ENCODE measurements around the gene TAGLN3.
"Not testable (repeated sequence)": the region's sequence is repeated elsewhere in the genome, so short reads cannot be mapped to it uniquely, and the experiment has no call there.

Gene TAGLN3

GRCh38 chr3:112011376-112011940 is 12.7 kb downstream of the TAGLN3 start:
- DNase-seq: no peak

GRCh38 chr3:112012205-112012992 is 13.7 kb downstream of the TAGLN3 start:
- no peak for DNase-seq

GRCh38 chr3:112013058-112013783 is 14.5 kb downstream of the TAGLN3 start:
- peak; percentile 37 for DNase-seq

- no peak for DNase-seq
These were observed 15.0 kb downstream of the TAGLN3 start for GRCh38 chr3:112013784-112014143.

- DNase-seq: no peak
These were observed 18.4 kb downstream of the TAGLN3 start for GRCh38 chr3:112017091-112017490.

- no peak for DNase-seq
These were observed 20.0 kb downstream of the TAGLN3 start for GRCh38 chr3:112018712-112019111.

- no peak for DNase-seq
These were observed 21.0 kb downstream of the TAGLN3 start for GRCh38 chr3:112019716-112020115.

GRCh38 chr3:112020674-112021085 is 22.0 kb downstream of the TAGLN3 start:
- no peak for DNase-seq

- DNase-seq: no peak
These were observed 28.4 kb downstream of the TAGLN3 start for GRCh38 chr3:112027142-112027541.

- DNase-seq: no peak
These were observed 29.1 kb downstream of the TAGLN3 start for GRCh38 chr3:112027826-112028225.

GRCh38 chr3:112030901-112031300 is 32.2 kb downstream of the TAGLN3 start:
- no peak for DNase-seq

- DNase-seq: no peak
These were observed 33.5 kb downstream of the TAGLN3 start for GRCh38 chr3:112032098-112032731.

- DNase-seq: no peak
These were observed 35.7 kb downstream of the TAGLN3 start, which contains the start of gene TMPRSS7 for GRCh38 chr3:112034436-112034835. TSS of gene TMPRSS7 (plus strand) at chr3:112034736. CDS start at chr3:112034846, 110 bp downstream.

- DNase-seq: no peak
These were observed 36.5 kb downstream of the TAGLN3 start for GRCh38 chr3:112035241-112035640.

GRCh38 chr3:112037194-112037593 is 38.5 kb downstream of the TAGLN3 start:
- not testable (repeated sequence) for DNase-seq

GRCh38 chr3:112038863-112039262 is 40.1 kb downstream of the TAGLN3 start:
- no peak for DNase-seq

GRCh38 chr3:112041321-112041720 is 42.6 kb downstream of the TAGLN3 start:
- DNase-seq: no peak

GRCh38 chr3:112042842-112043280 is 44.1 kb downstream of the TAGLN3 start:
- DNase-seq: no peak

- no peak for DNase-seq
These were observed 45.0 kb downstream of the TAGLN3 start for GRCh38 chr3:112043621-112044201.

GRCh38 chr3:112046599-112046998 is 47.9 kb downstream of the TAGLN3 start:
- DNase-seq: no peak

GRCh38 chr3:112047264-112047663 is 48.5 kb downstream of the TAGLN3 start:
- DNase-seq: no peak

GRCh38 chr3:112048911-112049310 is 50.2 kb downstream of the TAGLN3 start:
- DNase-seq: no peak

GRCh38 chr3:112053229-112053628 is 54.5 kb downstream of the TAGLN3 start:
- no peak for DNase-seq

All from activated CD4-positive, alpha-beta T cell treated with anti-CD3 and anti-CD28 coated beads for 1 hour (primary cell).